Left ventricle myocardium superior (tissue), 1 donor: ENCODE results near the gene RPS29. TPM values are rescaled to one million over a fixed set of nuclear protein-coding genes. Genes with fewer than 3 reads are reported as not detected.
"Not testable (repeated sequence)": the region's sequence is repeated elsewhere in the genome, so short reads cannot be mapped to it uniquely, and the experiment has no call there.

Source experiments
- ATAC-seq: fragments of 200-7000 bp; cut with Tn5 transposase; one replicate; pipeline ENCODE4 v1.9.1; 2020; ENCODE audit warnings: mild to moderate bottlenecking, moderate library complexity
- DNase-seq: peaks from one replicate; pipeline ENCODE4 v3.0.0-alpha.2; 2020
- intact Hi-C: fragments of 100-400 bp; cut with micrococcal nuclease; formaldehyde crosslinking; loops from one replicate; pipeline ENCODE4 v1.11.0; 2022
- total RNA-seq: library from RNA; stranded (reverse); fragmentation: NEBNext Ultra II Directional; extraction: Animal tissue kit (Norgen Biotek cat#: 25700); gene quantifications from one replicate; pipeline ENCODE4 v1.2.1, GENCODE V29; 2021
- donor health status: DM: no; HTN: yes; CAD: no; lungs with severe emphysema.

Gene RPS29
- total RNA-seq, 1 donor from 2014 or later, result 791 TPM

GRCh38 chr14:49607583-49607982 is 21.4 kb upstream of the RPS29 start:
- no peak for ATAC-seq
- intact Hi-C loops, result no loop called here
- no peak for DNase-seq

GRCh38 chr14:49598485-49599300 is 12.5 kb upstream of the RPS29 start, which contains the start of gene LRR1:
LRR1 (plus strand) TSS chr14:49598940; CDS start chr14:49599021, 81 bp downstream.
- peak; percentile 90 for DNase-seq
- peak; percentile 88 for ATAC-seq
- intact Hi-C loops, result no loop called here

- ATAC-seq, result peak; percentile 26
- intact Hi-C loops, result no loop called here
- DNase-seq, result no peak
Measured at GRCh38 chr14:49598189-49598484, 12.0 kb upstream of the RPS29 start.

- intact Hi-C loops, result no loop called here
- ATAC-seq (peak; percentile 39), DNase-seq (no peak)
Measured at GRCh38 chr14:49594347-49595091, 8.3 kb upstream of the RPS29 start.

GRCh38 chr14:49593016-49593415 is 6.8 kb upstream of the RPS29 start:
- DNase-seq, result no peak
- intact Hi-C loops, result no loop called here
- ATAC-seq, result no peak

GRCh38 chr14:49589387-49589786 is 3.2 kb upstream of the RPS29 start:
- no peak for ATAC-seq
- no peak for DNase-seq
- intact Hi-C loops, result no loop called here

GRCh38 chr14:49586673-49587460 is 687 bp upstream of the RPS29 start:
- intact Hi-C loops, result no loop called here
- ATAC-seq (peak; percentile 33), DNase-seq (peak; percentile 35)

GRCh38 chr14:49584981-49585640 is 1.1 kb downstream of the RPS29 start:
- DNase-seq, intact Hi-C loops, ATAC-seq: not testable (repeated sequence)

GRCh38 chr14:49584058-49584457 is 2.1 kb downstream of the RPS29 start:
- DNase-seq (no peak), ATAC-seq (no peak)
- intact Hi-C loops, result no loop called here

- ATAC-seq (no peak), DNase-seq (no peak)
- intact Hi-C loops, result no loop called here
Measured at GRCh38 chr14:49583629-49584028, 2.6 kb downstream of the RPS29 start.

GRCh38 chr14:49582113-49582977 is 3.8 kb downstream of the RPS29 start:
- ATAC-seq (no peak), DNase-seq (no peak)
- intact Hi-C loops, result no loop called here

GRCh38 chr14:49581209-49582112 is 4.7 kb downstream of the RPS29 start:
- DNase-seq (no peak), ATAC-seq (no peak)
- intact Hi-C loops, result no loop called here

GRCh38 chr14:49579841-49580240 is 6.3 kb downstream of the RPS29 start:
- DNase-seq (no peak), ATAC-seq (no peak)
- intact Hi-C loops, result no loop called here

- DNase-seq (no peak), ATAC-seq (no peak)
- intact Hi-C loops, result no loop called here
Measured at GRCh38 chr14:49578141-49578540, 8.0 kb downstream of the RPS29 start.

GRCh38 chr14:49574038-49574437 is 12.1 kb downstream of the RPS29 start:
- DNase-seq, result no peak
- ATAC-seq, result no peak
- intact Hi-C loops, result no loop called here

- ATAC-seq, result no peak
- no peak for DNase-seq
- intact Hi-C loops, result no loop called here
Measured at GRCh38 chr14:49569281-49569680, 16.9 kb downstream of the RPS29 start.

- DNase-seq (no peak), ATAC-seq (no peak)
- intact Hi-C loops, result no loop called here
Measured at GRCh38 chr14:49566714-49567113, 19.5 kb downstream of the RPS29 start.
